Stimulated activated CD8-positive, alpha-beta memory T cell treated with anti-CD3 and anti-CD28 coated beads, Interleukin-15, amount 100 ng/mL, for 4 hours (primary cell): ENCODE measurements around the gene MTSS2.
"Not testable (repeated sequence)": the region's sequence is repeated elsewhere in the genome, so short reads cannot be mapped to it uniquely, and the experiment has no call there.

Experiments used
- DNase-seq, 2 donors: peaks; one replicate each; pipeline ENCODE4 v3.0.0-alpha.2; 2020; ENCODE audit warnings: low read depth in 2 of 2

MTSS2 gene

DNA sequence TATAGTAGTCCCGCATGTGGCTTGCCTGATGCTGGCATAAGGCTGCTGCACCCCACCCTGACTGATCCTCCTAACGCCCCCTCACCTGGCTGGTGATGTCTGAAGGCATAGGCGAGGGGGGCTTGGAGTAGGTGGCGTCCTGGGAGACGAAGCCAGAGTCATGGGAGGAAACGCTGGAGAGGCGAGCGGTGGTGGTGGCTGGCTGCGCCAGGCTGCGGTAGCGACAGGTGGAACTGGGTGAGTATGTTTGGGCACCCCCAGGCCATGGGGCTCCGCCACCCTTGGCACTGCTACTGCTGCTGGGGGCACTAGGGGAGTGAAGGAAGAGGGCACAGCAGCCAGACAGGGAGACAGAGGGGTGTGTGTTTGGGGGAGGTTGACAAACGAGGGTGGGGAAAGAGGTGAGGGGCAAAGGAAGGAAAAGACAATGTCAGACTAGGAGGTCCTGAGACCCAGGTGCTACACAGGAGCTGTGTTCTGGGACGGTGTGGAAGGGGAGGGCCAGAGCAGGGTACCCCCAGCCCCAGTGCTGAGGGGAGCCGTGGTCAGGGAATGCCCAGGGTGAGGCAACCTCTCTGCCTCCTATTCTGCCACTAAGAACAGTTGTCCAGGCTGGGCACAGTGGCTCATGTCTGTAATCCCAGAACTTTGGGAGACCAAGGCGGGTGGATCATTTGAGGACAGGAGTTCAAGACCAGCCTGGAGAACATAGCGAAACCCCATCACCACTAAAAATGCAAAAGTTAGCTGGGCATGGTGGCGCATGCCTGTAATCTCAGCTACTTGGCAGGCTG, 11.4 kb downstream of the MTSS2 start:
- DNase-seq, result no peak

DNA sequence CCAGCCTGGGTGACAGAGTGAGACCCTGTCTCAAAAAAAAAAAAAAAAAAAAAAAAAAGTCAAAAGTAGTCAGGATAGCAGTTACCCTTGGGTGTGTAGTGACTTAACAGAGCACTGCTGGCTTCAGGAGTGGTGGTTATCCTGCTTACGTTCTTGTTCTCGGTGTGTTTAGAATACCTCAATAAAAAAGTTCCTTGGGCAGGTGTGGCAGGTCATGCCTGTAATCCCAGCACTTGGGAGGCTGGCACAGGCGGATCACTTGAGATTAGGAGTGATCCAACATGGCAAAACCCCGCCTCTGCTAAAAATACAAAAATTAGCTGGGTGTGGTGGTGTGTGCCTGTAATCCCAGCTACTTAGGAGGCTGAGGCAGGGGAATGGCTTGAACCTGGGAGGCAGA, 14.9 kb downstream of the MTSS2 start:
- not testable (repeated sequence) for DNase-seq

DNA sequence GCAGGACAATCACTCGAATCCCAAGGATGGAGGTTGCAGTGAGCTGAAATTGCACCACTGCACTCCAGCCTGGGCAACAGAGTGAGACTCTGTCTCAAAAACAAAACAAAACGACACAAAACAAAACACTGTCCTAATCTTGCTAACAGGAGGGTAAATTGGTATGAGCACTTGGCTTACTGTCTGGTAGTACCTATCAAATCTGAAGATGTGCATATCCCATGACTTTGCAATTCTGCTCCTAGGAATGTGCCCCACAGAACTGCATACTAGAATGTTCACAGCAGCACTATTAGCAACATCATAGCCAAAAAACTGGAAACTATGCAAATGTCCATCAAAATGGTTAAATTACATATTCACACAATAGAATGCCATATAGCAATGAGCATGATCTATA, 15.7 kb downstream of the MTSS2 start:
- DNase-seq, result no peak

DNA sequence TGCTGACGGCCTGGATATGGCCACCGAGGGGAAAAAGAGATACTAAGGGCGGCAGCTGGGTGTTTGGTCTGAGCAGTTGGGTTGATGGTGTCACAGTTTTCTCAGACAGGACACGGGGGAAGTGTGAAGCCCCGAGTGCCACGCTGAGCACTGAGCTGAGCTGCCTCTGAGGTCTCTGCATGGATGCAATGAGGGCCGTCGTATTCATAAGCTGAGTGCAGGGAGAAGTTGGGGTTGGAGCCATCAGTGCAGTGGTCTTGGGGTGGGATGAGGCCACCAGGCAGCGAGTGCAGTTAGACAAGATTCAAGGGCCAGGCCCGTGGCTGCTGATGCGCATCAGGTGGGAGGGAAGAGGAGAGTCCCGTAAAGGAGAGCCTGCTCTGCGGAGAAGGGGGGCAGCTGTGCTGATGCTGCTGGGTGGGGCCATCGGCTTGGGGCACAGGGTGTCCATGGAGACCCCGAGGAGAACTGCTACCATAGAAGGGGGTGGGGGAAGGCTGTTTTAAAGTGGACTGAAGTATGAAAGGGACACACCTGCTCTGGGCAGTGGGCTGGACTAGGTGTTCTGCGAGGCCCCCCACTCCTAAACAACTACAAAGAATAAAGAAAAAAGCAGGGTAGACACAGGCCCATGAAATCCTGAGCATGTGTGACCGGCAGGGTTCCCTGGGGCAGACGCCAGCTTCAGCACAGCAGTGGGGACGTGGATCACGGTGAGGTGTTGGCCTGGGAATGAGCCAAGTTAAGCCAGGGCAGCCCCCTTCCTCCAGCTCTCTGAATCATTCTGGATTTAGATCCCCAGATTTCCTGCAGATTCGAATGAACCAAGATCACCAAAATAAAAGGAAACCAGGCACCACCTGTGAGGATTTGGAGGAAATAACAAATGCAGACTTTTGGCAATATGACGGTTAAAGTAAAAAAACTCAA, 19.8 kb downstream of the MTSS2 start:
- no peak for DNase-seq

DNA sequence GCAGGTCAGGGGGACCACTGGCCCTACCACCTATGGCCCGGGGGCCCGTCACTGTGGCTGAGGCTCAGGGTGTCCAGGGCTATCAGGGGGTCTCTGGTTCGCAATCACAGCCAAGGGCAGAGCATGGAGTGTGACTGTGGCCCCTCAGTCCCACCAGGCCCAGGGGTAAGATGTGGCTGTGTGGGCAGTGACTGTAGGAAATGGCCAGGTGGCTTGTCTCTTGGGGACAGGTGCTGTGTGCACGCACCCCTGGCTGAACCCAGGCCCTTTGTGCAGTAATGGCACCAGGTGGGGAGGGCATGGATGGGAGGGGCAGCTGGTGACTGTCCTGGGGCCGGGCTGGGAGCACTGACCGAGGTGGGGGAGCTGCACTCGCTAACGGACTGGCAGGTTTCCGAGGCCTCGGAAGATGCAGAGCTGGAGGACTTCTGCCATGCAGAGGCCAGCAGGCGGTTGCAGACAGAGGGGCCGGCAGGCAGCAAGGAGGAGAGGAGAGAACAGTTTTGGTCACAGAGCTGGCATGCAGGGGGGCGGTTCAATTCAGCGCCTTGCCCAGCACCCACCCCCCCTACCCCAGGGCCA, 20.6 kb downstream of the MTSS2 start:
- DNase-seq, result no peak

DNA sequence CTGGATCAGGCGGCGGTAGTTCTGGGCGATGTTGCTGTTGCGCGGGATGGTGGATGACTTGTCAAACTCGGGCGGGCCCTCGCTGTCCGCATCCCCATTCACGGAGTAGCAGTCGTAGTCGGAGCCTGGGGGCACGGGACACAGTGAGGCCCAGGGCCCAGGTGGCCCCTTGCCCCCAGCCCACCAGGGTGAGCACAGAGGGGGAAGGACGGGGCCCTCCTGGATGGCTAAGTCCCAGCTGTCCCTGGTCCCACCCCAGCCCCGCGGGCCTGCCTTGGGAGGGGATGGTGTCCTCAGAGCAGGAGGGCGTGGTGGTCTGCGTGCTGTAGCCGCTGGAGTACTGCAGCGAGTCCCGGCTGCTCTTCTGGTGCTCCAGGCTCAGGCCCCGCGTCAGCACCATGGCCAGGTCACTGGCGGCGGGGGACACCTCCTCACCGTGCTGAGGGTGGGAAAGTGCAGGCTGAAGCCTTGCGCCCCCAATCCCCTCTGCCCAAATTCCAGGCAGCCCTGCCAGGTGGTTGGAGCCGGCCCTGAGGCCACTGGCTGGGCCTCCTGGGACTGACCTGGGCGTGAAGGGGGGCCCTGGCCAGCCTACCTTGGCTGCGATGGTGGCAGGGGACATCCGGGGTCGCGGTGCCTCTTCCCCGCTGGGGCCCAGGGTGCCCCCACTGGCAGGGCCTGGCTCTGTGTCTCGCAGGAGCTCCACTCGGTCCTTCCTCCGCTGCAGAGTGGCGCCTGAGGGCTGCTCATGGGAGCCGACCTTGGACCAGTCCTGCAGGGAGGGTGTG, 21.3 kb downstream of the MTSS2 start:
- DNase-seq, result no peak

DNA sequence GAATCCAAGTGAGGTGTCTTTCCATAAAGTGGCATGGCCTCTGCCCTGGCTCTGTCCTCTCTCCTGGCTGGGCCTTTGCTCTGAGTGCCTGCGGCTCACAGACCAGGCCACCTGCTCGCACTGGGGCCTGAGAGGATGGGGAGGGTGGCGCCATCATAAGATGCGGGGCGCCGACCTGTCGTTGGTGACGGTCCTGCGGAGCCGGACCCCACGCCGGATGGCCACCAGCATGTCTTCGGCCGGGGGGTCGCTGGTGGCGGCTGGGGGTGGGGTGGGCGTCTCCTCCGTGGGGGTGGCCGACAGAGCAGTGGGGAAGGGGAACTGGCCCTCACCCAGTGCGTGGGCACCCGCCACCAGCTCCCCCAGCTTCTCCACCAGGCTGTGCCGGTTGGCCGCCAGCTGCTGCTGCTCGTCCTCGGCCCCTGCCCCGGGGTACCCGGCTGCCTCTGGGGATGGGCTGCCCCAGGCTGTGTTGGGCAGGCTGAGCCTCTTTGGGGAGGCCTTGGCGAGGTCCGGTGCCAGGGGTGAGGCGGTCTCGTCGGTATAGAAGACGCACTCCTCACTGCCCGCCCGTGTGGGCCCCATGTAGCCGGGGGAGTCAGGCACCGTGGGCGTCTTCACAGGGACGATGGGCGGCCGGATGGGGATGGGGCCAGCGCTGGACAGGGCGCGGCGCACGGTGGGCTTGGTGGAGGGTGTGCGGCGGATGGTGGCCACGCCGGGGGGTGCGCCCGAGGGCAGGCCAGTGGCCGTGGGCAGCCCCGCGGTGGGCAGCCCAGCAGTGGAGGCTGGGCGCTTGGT, 22.1 kb downstream of the MTSS2 start:
- no peak for DNase-seq

DNA sequence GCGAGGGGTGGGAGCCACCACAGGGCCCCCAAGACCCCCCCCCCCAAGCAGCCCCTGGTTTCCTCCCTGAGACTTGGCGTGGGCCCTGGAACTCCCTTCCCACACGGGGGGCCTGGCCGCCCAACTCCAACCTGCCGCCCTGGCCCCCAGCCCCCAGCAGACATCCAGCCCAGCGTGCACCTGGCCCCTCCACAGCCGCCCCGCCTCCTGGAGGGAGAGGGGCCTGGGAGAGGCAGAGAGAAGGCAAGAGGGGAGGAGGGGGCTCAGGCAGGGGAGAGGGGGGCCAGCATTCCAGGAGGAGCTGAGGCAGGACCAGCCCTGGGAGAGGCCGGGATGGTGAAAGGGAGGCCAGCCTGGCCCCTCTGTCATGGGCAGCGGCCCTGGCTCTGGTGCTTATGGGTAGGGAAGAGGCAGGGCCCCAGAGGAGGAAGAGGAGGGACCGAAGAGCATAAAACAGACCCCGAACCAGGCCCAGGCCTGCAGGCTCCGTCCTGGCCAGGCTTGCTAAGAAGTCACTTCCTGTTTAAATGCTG, 22.8 kb downstream of the MTSS2 start:
- DNase-seq, result no peak

DNA sequence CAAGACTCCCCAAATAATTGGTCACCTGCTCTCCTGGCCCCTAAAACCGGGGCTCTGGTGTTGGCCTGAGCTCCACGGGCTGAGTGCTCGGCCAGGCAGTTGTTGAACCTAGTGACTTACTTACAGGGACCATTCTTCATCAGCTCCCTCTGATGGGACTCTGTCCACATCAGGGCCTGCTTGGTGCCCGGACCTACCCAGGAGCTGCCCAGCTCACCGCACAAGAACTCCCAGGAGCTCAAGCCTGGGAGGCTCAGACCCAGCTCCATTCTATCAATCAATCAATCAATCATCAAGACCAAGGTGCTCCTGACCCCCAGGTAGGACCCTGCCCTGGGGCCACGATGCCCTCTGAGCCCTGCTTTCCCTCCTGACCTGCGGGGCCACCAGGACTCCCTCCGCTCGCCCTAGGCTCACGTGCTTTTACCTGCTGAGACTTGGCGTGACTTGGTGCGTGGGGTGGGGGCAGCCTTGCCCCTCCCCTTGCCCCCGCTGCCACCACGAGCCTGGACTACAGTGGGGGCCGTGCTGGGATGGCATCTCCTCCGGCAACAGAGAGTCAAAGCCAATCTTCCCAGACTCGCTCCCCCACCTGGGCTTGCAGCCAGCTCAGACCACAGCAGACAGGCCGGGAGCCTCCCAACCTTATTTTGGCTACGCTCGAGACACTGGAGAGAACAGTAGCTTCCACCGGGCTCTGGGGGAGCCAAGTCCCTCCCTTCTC, 23.8 kb downstream of the MTSS2 start:
- DNase-seq, result no peak

DNA sequence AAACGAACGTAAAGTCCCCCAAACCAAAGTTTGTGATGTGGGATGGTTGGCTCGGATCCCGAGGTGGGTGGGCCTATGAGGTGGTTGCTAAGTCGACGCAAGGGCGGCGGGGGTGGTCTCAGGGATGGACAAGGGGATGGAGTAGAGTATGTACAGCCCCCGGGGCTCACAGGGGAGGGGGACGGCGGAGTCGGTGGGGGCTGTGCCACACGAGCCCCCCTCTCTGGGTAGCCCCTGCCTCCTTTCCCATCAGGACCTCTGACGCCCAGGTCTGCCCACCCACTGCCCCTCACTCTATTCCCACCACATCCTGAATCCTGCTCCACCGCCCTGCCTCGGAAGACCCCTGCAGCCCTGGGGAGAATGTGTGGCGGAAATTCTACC, 24.3 kb downstream of the MTSS2 start:
- no peak for DNase-seq

DNA sequence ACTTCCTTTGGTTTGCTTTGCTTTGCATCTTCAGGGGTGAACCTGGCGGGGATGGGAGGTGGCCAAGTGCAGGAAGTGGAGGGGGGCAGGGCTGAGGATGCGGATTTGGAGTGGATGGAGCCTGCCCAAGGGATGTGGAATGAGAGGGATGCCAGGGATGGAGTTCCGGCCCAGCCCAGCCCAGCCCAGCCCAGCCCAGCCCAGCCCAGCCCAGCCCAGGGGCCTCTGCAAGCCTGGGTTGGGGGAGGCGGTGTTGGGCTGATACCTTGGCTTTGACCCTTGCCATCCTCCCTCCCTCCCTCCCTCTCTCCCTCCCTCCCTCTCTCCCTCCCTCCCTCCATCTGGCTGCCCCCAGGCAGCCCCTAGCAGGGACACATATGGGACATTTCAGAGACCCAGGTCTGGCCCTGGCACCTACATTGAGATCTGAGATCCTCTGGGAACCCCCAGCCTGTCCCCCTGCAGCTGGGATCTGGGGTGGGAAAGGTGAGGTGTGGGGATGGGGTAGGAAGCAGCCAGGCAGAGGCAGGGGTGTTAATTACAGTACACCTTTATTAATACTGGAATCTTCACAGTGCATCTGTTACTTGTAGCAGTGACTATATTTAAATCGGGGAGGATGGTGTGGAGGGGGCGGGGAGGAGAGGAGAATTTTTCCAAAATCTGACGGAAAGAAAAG, 25.0 kb downstream of the MTSS2 start:
- no peak for DNase-seq

DNA sequence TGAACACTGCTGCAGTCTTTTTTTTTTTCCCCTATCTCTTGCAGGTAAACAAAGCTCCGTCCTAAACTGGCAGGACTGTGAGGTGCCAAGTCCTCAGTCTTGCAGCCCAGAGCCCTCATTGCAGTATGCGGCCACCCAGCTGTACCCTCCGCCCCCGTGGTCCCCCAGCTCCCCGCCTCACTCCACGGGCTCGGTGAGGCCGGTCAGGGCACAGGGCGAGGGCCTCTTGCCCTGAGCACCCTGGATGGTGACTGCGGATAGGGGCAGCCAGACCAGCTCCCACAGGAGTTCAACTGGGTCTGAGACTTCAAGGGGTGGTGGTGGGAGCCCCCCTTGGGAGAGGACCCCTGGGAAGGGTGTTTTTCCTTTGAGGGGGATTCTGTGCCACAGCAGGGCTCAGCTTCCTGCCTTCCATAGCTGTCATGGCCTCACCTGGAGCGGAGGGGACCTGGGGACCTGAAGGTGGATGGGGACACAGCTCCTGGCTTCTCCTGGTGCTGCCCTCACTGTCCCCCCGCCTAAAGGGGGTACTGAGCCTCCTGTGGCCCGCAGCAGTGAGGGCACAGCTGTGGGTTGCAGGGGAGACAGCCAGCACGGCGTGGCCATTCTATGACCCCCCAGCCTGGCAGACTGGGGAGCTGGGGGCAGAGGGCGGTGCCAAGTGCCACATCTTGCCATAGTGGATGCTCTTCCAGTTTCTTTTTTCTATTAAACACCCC, 25.7 kb downstream of the MTSS2 start:
- DNase-seq, result no peak

DNA sequence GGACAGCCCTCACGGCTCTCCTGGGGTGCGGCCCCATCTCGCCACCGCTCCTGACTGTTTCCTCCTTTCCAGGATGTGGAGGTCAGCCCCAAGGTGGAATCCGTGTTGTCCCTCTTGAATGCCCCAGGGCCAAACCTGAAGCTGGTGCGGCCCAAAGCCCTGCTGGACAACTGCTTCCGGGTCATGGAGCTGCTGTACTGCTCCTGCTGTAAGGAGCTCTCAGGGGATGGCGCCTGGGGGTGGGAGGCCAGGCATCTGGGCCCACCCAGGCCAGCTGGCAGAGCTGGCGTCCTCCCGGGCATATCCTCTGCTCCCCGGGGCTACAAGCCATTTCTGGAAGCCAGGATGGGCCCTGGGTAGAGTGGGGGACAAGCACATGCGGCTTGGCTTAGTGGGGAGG, 26.3 kb downstream of the MTSS2 start:
- no peak for DNase-seq

DNA sequence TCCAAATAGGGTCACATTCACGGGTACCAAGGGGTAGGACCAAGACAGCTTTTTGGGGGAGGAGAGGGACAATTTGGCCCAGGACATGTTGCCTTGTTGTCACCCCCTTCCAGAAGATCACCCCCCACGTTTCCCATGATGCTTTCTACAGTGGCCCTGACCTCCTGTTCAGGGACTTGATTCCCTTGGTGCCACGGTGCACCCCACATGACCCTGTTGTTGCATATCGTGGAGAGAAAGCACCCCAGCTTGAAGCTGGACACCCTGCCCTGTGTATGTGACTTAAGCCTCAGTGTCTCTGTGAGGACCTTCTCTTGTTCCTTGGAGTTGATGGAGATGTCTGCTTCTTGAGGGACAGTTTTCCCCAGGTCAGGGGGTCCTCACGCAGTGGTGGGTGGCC, 26.9 kb downstream of the MTSS2 start:
- DNase-seq, result no peak

DNA sequence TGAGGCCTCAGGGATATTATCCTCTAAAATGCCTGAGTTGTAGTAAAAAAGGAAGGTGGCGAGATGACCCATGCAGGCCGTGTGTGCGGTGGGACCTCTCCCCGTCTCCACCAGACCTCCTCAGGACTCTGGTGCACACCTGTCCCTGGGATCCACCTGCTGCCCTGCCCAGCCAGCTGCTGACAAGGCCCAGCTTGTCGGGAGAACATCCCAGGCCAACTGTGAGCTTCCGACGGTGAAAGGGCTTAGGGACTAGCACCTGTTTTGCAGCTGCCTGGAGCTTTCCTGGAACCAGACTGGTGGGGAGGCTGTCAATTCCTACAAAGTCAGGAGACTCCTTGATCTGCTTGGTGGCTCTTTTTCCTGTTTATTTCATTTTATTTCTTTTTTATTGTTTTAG, 27.9 kb downstream of the MTSS2 start:
- no peak for DNase-seq

DNA sequence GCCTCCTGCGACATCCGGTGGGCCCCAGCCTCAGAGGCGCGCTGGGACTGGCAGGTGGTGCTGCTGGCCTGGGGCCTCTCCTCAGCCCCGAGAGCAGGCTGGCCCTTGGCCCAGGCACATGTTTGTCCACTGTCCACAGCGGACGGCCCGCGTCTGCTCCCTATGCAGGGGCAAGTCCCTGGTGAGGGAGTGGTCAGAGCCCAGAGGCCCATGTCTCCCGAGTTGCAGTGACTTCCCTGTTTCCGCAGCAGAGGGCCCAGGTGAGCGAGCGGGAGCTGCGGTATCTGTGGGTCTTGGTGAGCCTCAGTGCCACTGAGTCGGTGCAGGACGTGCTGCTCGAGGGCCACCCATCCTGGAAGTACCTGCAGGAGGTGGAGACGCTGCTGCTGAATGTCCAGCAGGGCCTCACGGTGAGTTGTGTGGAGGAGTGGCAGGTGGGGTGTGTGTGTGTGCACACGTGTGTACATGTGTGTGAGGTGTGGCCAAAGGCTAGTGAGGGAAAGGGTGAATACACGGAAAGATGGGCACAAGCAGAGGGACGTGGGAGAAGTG, 29.1 kb downstream of the MTSS2 start:
- no peak for DNase-seq

DNA sequence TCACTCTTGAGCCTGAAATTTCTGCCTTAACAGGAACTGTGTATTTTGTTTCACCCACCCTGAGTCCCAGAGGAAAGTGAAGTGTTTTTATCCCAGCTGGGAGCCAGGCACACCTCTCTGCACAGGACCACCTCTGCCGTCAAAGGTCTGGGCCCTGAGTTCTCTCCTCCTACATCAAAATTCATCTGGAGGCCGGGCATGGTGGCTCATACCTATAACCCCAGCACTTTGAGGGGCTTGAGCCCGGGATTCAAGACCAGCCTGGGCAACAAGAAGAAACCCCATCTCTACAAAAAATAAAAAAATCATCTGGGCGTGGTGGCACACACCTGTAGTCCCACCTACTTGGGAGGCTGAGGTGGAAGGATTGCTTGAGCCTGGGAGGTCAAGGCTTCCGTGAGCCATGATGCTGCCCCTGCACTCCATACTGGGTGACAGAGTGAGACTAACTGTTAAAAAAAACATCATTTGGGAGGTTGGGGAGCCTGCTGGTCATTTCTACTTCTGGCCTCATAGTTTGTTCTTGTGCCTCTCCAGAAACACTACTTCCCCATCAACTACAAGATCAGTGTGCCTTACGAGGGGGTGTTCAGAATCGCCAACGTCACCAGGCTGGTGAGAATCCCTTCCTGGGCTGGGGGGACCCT, 29.7 kb downstream of the MTSS2 start:
- no peak for DNase-seq
